ENCODE results near the gene MED15. TPM values are rescaled to one million over a fixed set of nuclear protein-coding genes. Genes with fewer than 3 reads are reported as not detected.

MED15 gene
- total and polyA plus RNA-seq, 2 donors from 2014 or later = 31.7 to 102 TPM

GRCh38 chr22:20579273-20580120, 72.1 kb downstream of the MED15 start:
- Histone ChIP-seq H3K9me3 (ENCODE audit: control insufficient read depth in 2 of 3, insufficient read depth in 1 of 3, low read length in 3 of 3) (no peaks in the 10 kb centered on the region), H3K4me1 (ENCODE audit: control insufficient read depth in 2 of 3, insufficient read depth in 2 of 3, low read depth in 1 of 3, low read length in 3 of 3) (no peaks in the 10 kb centered on the region), H3K36me3 (ENCODE audit: control insufficient read depth in 2 of 3, insufficient read depth in 3 of 3, low read length in 3 of 3) (peaks cover 2 to 52% (median 42%) of the 10 kb centered on the region in 3 donors), H3K9ac (ENCODE audit: low read length in 3 of 3) (no peak overlapping the region), H3K27ac (ENCODE audit: low read depth in 2 of 2, low read length in 2 of 2) (no peak overlapping the region), H3K4me3 (ENCODE audit: low read length in 3 of 3) (no peak overlapping the region), H3K27me3 (ENCODE audit: control insufficient read depth, insufficient read depth, low read length) (no peaks in the 10 kb centered on the region)
- FAIRE-seq = no peak
- intact Hi-C loops (cut with DNase I) = no loop called here
- TF ChIP-seq CTCF (IDR thresholded peaks at IDR 0.05; ENCODE audit: borderline replicate concordance, extremely low read depth, insufficient read depth) = no peak
- no peak for DNase-seq

DNA sequence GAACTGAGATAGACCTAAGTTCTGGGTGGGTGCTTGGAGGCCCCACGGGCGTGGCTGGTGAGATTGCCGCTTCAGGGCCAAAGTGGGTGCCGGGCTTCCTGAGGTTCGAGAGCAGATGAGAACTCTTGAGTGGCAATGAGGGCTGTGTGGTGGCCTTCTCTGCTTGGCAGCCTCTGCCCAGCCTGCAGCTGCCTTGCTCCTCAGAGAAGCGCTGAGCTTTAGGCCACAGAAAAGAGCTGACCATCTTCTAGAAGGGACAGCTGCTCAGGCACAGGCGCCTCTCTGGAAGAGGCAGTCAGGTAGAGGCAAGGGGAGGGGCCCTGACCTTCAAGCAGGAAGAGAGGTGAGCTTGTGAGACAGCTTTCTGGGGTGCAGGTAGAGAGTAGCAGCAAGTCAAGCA, 72.8 kb downstream of the MED15 start:
- intact Hi-C loops (cut with DNase I) = no loop called here
- no peaks in the 10 kb centered on the region for H3K9me3 ChIP-seq (ENCODE audit: control insufficient read depth in 2 of 3, insufficient read depth in 1 of 3, low read length in 3 of 3)
- no peak overlapping the region for H3K4me3 ChIP-seq (ENCODE audit: low read length in 3 of 3)
- FAIRE-seq (no peak), DNase-seq (no peak)
- H3K4me1 ChIP-seq (ENCODE audit: control insufficient read depth in 2 of 3, insufficient read depth in 2 of 3, low read depth in 1 of 3, low read length in 3 of 3) = no peaks in the 10 kb centered on the region
- H3K9ac ChIP-seq (ENCODE audit: low read length in 3 of 3) = no peak overlapping the region
- H3K36me3 ChIP-seq (ENCODE audit: control insufficient read depth in 2 of 3, insufficient read depth in 3 of 3, low read length in 3 of 3) = peaks cover 0 to 52% (median 42%) of the 10 kb centered on the region in 3 donors
- TF ChIP-seq CTCF (IDR thresholded peaks at IDR 0.05; ENCODE audit: borderline replicate concordance, extremely low read depth, insufficient read depth) = no peak
- H3K27ac ChIP-seq (ENCODE audit: low read depth in 2 of 2, low read length in 2 of 2) = no peak overlapping the region
- no peaks in the 10 kb centered on the region for H3K27me3 ChIP-seq (ENCODE audit: control insufficient read depth, insufficient read depth, low read length)

- peaks cover 0 to 55% (median 45%) of the 10 kb centered on the region in 3 donors for H3K36me3 ChIP-seq (ENCODE audit: control insufficient read depth in 2 of 3, insufficient read depth in 3 of 3, low read length in 3 of 3)
These were observed 73.4 kb downstream of the MED15 start for GRCh38 chr22:20580611-20581502.

More at GRCh38 chr22:20580611-20581502, 73.4 kb downstream of the MED15 start:
- Histone ChIP-seq H3K4me1 (ENCODE audit: control insufficient read depth in 2 of 3, insufficient read depth in 2 of 3, low read depth in 1 of 3, low read length in 3 of 3) (no peaks in the 10 kb centered on the region), H3K9ac (ENCODE audit: low read length in 3 of 3) (no peak overlapping the region), H3K27me3 (ENCODE audit: control insufficient read depth, insufficient read depth, low read length) (no peaks in the 10 kb centered on the region), H3K4me3 (ENCODE audit: low read length in 3 of 3) (no peak overlapping the region), H3K27ac (ENCODE audit: low read depth in 2 of 2, low read length in 2 of 2) (no peak overlapping the region), H3K9me3 (ENCODE audit: control insufficient read depth in 2 of 3, insufficient read depth in 1 of 3, low read length in 3 of 3) (no peaks in the 10 kb centered on the region)
- FAIRE-seq = no peak
- DNase-seq = no peak
- TF ChIP-seq CTCF (IDR thresholded peaks at IDR 0.05; ENCODE audit: borderline replicate concordance, extremely low read depth, insufficient read depth) = no peak
- intact Hi-C loops (cut with DNase I) = no loop called here

Data from kidney (tissue), 14 donors.